Activated gamma-delta T cell (primary cell): Measurements from ENCODE around the gene ITGA11.
A peak's percentile ranks its signal among the peaks of the same experiment; 100 is the strongest.

ENCODE experiments used
- DNase-seq: peaks from one replicate; lab custom pipeline; 2025; lab: John Stamatoyannopoulos, UW

ITGA11 gene

GRCh38 chr15:68289621-68290352 lies 142.2 kb downstream of the ITGA11 start:
- no peak for DNase-seq

DNA sequence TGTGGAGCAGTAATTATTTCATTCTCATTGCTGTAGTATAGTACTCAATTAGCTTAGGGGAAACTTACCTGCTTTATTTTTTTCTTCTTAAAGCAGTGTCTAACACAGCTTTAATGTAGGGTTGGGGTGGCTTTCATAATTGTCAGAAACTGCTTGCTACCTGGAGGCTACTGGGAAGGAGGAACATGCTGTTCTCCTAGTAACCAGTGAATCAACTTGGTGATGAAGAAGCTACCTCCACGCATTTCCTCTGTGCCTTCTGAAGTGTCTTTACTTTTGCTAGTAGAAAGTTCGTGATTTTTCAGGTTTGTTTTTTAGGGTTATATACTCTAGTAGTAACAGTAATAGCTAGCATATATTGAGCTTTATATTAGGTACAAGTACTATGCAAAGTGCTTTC lies 142.9 kb downstream of the ITGA11 start:
- no peak for DNase-seq

DNA sequence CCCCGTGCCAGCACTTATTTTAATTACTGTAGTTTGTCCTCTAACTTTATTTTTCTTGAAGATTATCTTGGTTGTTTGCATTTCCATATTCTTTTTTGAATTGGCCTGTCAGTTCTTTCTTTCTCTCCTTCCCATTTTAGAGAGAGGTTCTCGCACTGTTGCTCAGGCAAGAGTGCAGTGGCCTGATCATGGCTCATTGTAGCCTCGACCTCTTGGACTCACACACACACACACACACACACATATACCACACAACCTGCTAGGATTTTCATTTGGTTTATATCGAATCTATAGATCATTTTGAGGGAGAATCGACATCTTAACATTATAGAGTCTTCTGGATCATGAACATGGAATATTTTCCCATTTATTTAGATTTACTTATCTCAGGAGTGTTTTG lies 145.7 kb downstream of the ITGA11 start:
- no peak for DNase-seq

DNA sequence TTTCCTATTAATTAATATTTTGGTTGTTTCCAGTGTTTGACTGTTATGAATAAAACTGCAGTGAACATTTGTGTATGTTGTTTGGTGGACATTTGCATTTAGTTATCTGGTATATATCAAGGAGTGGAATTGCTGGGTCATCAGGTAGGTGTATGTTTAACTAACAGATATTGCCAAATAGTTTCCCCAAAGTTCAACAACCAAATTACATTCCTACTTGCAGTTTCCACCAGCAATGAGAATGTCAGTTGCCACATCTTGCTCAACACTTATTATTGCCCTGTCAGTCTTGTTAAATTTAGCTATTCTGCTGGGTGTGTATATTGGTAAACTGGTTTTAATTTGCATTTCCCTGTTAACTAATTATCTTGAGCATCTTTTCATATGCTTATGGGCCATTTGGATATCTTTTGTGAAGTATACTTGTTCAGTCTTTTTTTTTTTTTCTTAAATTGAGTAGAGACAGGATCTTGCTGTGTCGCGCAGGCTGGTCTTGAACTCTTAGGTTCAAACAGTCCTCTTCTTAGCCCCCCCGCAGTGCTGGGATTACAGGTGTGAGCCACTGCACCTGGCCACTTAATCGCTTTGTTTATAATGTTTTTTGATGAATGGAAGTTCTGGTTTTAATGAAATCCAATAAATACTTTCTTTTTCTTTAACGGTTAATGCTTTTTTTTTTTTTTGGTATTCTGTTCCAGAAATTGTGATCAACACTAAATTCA lies 146.5 kb downstream of the ITGA11 start:
- DNase-seq, result no peak

DNA sequence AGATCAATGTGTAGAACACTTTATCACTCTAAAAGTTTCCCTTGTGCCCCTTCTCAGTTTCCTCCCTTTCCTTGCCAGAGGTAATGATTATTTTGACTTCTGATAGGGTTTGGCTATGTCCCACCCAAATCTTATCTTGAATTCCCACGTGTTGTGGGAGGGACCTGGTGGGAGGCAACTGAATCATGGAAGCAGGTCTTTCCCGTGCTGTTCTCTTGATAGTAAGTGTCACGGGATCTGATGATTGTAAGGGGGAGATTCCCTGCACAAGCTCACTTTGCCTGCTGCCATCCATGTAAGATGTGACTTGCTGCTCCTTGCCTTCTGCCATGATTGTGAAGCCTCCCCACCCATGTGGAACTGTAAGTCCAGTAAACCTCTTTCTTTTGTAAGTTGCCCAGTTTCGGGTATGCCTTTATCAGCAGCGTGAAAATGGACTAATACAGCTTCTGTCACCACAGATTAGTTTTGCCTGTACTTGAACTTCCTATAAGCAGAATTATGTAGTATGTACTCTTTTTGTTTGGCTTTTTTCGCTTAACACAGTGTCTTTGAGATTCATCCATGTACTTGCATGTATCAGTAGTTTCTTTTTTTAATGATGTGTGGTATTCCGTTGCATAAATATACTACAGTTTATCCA lies 147.2 kb downstream of the ITGA11 start:
- no peak for DNase-seq

- DNase-seq, result no peak
These were observed 148.6 kb downstream of the ITGA11 start for GRCh38 chr15:68283401-68283800.

GRCh38 chr15:68281008-68281407 lies 151.0 kb downstream of the ITGA11 start:
- no peak for DNase-seq

GRCh38 chr15:68279779-68280753 lies 151.9 kb downstream of the ITGA11 start:
- no peak for DNase-seq

- no peak for DNase-seq
These were observed 153.2 kb downstream of the ITGA11 start for GRCh38 chr15:68278595-68279405.

GRCh38 chr15:68278345-68278594 lies 153.7 kb downstream of the ITGA11 start:
- no peak for DNase-seq

GRCh38 chr15:68277603-68278344 lies 154.2 kb downstream of the ITGA11 start, which contains the start of gene FEM1B:
TSS of gene FEM1B (plus strand) at chr15:68277745. CDS start at chr15:68278418, 673 bp downstream.
- DNase-seq, result peak; percentile 84

DNA sequence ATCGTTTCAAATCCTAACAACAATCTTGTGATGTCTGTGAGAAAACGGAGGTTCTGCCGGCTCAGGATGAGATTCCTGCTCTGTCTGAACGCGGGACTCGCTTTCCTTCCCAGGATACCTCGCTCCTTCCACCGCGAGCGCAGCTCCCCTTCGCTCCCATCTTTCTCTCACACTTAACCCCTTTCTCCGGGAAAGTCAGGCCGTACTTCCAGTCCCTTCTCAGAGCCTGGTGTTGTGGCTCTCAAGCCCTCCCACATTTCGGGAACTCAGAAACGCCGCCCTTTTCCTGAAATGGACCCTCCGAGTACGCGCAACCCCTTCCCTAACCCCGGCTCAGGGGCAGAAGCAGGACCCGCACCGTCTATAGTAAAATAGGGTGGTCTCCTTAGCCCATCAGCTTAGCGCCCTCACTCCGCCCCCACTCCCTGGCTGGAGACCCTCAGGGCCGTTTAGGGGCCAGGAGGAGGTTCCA lies 154.8 kb downstream of the ITGA11 start:
- DNase-seq, result no peak

- no peak for DNase-seq
These were observed 155.3 kb downstream of the ITGA11 start for GRCh38 chr15:68276668-68277067.

GRCh38 chr15:68275165-68275746 lies 156.7 kb downstream of the ITGA11 start:
- no peak for DNase-seq

DNA sequence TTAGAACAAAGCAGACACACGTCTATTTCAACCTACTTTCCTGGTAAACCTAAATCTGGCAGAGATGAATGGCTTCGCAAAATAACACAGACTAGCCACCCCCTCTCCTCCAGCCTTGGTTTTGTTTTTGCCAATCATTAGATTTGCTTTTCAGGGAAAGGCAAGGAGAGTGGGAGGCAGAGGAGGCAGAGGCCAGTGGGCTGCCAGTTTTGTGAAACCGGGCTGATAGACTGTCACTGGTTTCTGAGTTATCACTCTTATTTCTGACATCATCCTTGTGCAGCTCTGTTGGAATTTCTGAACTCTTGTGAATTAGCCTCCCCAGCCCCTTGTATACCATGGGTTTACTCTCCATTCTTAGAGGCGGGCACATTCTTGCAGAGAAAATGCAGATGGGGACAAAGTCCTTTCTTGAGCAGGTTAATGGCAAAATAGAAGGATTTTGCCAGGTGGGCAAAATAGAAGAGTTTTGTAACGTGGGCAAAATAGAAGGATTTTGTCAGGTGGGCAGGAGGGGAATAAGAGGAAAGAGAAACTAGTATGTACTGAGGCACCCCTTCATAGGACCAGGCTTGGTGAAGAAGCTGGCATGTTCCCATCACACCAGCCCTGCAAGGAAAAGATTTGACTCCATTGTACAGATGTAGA lies 157.6 kb downstream of the ITGA11 start:
- DNase-seq, result no peak

GRCh38 chr15:68272721-68273271 lies 159.2 kb downstream of the ITGA11 start:
- DNase-seq, result no peak

GRCh38 chr15:68271854-68272471 lies 160.0 kb downstream of the ITGA11 start:
- DNase-seq, result no peak

- no peak for DNase-seq
These were observed 163.6 kb downstream of the ITGA11 start for GRCh38 chr15:68268405-68268804.

DNA sequence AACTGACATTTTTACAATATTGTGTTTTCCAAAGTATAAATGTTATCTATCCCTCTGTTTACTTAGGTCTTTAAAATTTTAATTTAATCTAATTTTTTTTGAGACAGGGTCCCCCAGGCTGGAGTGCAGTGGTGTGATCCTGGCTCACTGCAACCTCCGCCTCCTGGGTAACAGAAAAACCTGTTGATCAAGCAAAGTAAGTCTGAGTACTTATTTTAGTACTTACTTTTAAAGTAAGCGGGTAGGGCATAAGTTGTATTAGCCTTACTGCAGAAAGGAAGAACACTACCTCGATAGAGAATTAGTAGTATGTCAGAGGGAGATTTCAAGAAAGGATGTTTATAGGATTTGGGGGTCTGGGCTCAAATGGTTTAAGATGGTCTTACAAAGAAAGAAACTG lies 166.3 kb downstream of the ITGA11 start:
- no peak for DNase-seq
